HG02938 (cell line): ENCODE data around the gene ZBED5.
"Not testable (repeated sequence)": the region's sequence is repeated elsewhere in the genome, so short reads cannot be mapped to it uniquely, and the experiment has no call there.

ENCODE experiments used
- ATAC-seq: cut with Tn5 transposase; IDR thresholded peaks from one replicate; pipeline ENCODE4 v1.9.1; 2021; ENCODE audit warnings: mild to moderate bottlenecking, moderate library complexity; ENCODE audit not compliant: unreplicated experiment

Gene ZBED5

DNA sequence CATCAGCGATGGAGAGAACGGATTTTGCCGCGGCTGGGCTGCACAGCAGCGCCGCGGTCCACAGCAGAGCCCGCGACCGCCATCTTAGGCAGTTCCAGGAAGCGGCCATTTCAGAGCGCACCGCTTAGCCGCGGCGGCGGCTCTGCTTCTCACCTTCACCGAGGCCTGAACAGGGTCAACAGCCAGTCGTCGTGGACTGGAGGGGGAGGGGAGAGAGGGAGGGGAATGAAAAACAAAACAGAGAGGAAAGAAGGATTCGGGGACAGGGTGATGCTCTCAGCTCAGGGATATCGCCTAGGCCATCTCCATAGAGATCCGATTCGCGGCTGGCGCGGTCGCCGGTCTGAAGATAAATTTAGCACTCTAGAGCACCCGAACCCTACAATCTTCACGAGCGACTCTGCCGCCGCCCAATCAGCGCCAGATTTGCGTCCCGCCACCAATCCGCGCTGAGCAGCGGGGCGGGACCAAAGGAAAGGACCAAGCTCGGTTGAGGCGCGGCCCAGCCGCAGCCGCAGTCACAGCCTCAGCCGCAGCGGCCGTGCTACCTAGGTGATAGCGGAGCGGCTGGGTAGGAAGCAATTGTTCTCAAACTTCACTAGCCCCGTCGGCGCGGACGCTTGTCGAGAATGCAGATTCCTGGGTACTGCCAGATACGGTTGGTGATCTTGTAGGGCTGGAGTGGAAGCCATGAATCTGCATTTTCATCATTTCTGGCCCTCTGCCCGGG lies at the start of gene ZBED5:
TSS of gene ZBED5 (minus strand) at position 345 of the 730 bp plus-strand sequence. CDS start 3,108 bp downstream, outside the sequence.
- peak; percentile 94 for ATAC-seq

DNA sequence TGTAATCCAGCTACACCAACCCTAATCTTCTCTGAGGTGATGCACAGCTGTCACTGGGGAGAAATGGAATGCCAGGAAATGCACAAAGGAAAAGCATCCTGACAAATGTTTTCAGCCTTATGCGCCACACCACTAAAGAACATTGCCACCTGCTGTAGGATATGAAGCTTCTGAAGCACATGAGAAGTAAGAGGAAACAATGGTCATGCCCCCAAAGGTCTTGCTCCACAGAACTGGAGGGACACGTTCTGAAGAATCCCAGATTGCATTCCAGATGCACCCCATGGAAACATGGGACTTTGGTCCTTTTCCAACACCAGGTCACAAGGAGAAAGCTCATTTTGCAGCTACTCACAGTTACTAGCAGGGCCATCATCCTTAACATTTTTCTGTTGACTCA lies 48.7 kb upstream of the ZBED5 start:
- no peak for ATAC-seq

DNA sequence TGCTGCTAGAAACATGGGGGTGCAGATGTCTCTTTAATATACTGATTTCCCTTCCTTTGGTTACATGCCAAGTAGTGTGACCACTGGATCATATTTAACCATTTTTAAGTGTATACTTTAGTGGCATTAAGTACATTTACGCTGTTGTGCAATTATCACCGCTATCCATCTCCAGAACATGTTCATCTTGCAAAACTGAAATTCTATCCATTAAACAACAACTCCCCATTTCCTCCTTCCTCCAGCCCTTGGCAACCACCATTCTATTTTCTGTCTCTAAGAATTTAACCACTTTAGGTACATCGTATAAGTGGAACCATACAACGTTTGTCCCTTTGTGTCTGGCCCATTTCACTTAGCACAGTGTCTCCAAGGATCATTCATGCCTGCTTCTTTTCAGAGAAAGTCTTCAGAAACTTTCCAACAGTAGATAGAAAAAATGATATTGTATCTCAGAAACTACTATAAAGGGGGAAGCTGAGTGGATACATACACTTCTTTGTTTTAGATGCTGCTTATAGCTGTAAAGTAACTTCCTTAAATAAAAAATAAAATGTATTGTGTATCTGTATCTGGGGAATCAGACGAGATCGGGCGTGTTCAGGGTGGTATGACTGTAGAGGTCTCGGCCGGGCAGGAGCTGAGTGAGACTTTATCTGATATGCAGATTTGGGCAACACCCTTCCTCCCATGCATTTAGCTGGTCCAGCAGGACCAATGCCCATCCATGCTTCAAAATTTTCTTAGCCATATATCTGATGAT lies 44.6 kb upstream of the ZBED5 start:
- no peak for ATAC-seq

DNA sequence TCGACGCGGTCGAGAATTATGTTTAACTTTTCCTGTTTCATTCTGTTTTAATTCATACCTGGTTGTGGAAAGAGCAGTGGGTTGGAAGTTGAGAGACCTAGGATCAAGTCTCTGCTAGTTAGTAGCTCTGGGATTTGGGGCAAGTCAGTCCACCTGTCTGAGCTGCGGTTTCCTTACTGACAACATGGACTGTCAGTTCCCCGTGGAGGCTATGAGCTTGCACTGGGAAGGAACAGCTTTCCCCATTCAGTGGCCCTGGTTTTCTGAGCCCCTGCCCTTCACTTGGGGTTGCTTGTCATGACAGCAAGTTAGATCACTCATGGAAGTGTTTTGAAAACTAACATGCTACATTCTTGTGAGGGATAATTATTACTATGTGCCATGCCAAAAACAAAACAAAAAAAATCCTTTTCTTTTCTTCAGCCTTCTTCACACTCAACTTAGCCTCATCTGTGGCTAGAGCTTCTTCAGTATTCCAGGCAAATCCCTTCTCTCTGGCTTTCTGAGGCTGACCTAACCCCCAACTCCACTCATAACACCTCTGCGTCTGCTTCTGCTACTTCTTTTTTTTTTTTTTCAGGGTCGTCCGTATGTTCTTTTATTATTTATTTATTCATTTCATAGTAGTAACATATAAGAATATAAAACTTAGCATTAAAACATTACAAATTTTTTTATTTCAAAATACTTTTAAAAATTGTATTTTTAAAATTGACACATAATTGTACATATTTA lies 43.0 kb upstream of the ZBED5 start:
- no peak for ATAC-seq

DNA sequence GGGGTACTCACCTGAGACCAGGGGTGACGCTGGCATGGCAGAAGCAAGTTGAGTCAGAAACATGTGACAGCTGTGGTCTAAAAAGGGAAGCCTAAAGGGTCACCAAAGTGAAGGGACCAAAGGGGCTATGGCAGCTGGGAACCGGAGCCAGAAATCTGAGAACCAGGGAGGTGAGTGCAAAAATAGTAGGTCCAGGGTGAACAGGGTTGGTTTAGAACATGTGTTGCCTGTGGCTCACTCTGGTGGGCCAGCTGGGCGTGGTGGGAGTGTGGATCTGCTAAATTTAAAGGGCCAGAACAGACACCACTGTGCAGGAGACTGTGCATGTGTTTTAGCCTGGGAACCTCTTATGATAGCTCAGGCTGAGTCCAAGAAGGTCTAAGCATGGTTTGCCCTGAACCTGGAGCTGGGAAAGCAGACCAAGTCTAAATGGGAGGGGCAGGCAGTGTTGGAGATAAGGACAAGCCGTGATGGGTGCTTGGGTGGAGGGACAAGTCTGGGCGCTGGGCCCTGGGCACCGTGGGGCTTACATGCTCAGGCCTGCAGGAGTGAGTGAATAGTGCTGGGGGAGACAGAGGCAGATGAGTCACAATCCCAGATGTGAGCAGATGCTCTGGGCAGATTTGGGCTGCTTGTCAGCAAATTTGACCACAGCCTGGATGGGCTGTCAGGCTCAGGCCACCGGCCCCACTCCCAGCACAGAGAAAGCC lies 41.4 kb upstream of the ZBED5 start:
- peak; percentile 15 for ATAC-seq

DNA sequence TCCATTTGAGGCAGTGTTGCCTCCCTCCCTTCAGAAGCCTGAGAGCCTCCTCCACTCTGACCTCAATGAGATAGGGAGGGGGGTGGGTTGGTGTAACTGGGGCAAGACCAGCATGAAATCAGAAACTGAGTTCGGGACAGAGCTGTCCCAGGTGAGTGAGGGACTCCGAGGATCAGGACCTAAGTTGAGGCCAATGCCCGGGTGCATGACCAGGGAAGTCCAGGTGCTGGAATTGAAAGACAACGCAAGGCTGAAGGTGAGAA lies 40.8 kb upstream of the ZBED5 start:
- no peak for ATAC-seq

DNA sequence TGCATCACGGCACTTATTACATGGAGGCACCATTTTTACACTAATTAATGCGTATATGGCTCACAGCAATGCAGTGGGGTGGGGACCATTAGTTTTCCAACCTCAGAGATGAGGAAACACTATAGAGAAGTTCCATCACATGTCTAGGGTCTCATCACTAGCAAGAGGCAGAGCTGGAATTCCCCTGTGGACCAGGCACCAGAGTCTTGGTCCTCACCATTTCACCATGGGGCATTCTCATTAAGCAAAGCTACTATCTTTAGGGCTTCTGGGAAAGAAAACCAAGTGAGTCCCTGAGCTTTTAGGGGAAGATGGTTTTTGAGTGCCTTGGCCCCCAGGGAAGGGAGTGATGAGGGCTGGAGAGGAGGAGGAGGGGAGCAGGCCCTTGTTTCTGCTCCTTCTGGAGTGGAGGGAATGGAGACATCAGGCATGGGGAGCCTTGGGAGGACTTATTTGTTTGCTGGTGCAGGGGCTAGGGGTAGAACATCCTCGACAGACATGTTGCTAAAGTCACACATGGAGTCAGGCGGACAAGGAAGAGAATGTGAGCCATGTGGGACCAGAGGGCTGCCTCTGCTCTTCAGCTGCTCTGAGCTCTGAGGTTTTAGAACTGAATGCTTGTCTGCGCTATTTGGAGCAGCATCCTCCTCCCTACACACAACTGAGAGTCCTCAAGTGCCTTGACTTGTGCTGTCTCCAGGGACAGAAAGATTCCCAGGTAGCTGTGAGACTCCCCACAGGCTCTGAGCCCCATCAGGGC lies 40.3 kb upstream of the ZBED5 start:
- no peak for ATAC-seq

DNA sequence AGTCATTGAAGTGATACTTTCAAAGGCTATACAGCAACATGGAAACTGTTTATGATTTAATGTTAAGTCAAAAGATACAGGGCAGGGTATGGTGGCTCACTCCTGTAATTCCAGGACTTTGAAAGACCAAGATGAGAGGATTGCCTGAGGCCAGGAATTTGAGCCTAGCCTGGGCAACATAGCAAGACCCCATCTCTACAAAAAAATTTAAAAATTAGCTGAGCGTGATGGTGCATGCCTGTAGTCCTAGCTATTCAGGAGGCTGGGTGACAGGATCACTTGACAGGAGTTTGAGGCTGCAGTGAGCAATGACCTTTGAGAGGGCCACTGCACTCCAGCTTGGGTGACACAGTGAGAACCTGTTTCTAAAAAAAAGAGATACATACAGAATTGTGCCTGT lies 39.3 kb upstream of the ZBED5 start:
- ATAC-seq, result no peak

DNA sequence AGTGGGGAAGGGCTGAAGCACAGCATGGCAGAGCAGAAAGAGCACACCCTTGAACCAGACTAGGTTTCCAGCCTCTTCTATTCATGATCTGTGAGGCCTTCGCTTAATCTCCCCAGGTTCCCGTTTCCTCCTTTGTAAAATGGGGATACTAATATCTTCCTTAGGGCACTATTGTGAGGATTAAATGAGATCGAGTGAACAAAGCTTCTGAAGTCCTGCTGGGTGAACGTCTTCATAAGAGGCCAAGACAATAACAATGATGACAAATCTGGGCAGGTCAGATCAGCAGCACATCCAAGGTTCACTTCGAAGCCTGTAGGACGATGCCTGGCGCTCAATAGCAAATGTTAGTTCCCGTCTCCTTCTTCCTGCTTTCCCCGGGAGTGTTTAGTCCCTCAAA lies 38.6 kb upstream of the ZBED5 start:
- no peak for ATAC-seq

DNA sequence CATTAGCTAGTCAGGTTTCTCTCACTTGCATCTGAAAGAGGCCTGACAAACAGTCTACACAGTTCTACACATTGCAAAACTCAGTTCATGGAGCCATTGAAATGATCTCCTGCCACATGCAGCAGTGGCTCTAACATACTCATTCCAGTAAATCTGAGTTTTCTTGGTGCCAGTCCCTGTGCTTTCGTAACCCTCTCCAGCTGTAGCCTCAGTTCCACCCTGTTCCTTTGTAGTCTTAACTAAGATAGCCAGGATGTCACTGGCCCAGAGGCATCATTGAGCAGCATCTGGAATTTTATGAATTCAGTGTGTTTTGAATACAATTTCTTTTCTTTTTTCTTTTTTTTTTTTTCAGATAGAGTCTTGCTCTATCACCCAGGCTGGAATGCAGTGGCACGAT lies 37.4 kb upstream of the ZBED5 start:
- ATAC-seq, result no peak

DNA sequence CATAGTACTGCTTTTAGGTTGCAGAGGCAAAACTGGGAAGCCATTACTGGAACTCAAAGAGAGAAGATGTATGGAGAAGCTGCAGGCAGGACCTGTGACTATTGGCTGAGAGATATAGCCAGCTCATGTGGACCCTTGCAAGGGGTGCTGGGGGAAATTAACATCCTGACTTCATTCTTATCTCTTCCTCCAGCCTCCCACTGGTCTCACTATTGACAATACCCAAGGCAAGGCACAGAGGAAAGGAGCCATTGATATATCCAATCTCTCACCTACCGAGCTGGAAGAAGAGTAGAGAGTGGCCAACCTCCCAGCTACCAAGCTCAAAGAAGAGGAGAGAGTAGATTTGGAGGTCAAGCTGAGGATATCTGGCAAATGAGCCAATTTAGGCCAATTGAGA lies 36.8 kb upstream of the ZBED5 start:
- ATAC-seq, result no peak

DNA sequence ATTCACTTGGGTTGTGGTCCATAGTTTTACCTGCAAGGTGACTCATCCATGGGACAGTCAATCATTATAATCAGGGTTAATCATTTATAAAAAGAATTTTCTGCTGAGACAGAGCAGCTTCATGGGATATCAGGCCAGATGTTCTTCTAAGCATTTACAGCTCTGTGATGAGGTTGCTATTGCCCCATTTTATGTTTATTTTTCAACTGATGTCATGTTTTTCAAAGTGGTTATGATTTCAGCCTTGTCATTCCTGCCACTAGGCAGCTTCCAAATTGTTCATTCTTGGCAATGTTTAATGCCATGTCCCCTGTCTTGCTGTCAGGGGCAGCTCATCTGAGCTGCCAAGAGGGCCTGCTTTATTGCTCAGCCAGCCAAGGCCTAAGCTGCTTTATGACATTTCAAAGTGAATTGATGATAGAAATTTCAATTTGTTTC lies 35.9 kb upstream of the ZBED5 start:
- ATAC-seq, result no peak

DNA sequence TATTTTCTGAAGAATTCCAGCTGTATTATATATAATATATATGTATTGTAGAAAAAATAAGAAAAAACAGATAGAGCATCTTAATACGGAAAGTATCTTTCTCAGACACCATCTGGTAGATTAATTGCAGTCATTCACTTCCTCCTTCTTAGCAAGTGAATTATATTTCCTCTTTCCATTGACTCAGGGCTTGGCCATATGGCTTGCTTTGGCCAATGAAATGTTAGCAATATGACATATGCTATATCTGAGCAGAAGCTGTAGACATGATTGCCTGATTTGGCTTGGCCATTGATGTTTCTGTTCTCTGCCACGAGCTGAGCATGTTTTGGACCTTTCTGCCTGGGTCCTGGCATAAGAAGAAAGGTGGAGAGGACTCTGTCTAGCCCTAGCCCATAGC lies 34.4 kb upstream of the ZBED5 start:
- ATAC-seq, result no peak

DNA sequence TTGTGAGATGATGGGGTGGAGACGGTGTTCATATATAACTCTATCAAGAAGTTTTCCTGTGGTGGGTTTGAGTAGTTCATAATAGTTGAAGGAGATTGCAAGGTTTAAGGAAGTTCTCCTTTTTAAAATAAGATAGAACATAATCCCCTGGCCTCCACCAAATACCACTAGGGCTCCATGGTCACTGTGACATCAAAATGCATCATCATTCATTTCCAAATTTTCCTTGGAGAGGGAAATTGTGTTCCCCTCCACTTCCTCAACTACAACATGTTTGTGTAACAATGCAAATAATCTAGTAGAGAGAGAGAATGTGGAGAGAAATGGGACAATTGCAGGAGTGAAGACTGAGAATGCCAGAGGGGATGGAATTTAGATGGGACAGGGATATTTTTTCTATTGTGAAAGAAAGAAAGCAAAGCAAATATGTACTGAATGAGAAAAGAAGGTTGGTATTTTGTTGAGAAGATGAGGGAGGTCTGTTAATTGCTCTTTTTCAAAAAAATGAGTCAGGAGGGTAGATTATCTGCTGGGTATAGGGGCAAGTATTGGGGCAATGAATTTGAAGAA lies 33.4 kb upstream of the ZBED5 start:
- ATAC-seq, result no peak

DNA sequence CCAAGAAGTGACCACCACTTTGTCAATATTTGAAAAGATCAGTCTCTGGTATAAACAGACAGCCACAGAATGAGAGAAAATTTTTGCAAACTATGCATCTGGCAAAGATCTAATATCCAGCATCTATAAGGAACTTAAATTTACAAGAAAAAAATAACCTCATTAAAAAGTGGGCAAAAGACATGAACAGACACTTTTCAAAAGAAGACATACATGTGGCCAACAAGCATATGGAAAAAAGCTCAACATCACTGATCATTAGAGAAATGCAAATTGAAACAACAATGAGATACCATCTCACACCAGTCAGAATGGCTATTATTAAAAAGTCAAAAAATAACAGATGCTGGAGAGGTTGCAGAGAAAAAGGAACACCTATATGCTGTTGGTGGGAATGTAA lies 32.2 kb upstream of the ZBED5 start:
- ATAC-seq, result not testable (repeated sequence)

DNA sequence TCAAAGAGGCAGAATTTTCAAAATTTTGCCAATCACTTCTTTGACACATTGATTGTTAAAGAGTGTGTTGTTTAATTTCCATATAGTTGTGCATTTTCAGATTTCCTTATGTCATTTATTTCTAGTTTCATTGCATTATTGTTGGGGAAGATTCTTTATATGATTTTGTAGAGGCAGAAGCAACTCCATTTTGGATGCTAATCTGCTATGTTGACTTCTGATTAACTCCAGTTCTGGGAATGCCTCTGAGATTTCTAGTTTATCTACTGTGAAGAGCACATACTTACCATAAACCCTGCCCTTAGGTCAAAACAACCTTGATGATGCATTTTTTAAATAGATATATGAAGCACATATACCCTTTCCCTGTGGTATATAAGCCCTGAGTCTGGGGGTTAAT lies 29.5 kb upstream of the ZBED5 start:
- no peak for ATAC-seq

DNA sequence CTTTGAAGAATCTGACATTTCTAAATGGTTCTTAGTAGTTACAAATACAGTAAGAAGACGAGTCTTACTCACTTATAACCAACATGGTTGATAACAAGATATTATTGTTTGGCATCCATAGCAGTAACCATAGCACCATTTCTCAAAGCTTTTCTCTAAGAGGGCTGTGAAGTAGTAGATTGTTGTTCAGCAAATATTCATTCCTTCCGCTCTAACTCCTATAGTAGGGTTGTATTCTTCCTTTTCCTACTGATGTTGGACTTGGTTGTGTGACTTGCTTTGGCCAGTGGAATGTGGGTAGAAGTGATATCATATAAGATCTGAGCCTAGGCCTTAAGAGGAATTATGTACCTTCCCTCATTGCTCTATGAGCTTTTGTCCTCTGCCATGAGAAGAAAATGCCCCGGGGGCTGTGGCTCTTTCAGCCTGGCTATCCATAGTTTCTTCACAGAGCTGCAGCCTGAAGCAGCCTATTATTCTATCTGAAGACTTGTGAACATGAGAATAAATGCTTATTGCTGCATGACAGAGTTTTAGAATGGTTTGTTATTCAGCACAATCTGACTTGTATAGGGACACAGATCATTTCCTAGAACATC lies 28.9 kb upstream of the ZBED5 start:
- ATAC-seq, result no peak

DNA sequence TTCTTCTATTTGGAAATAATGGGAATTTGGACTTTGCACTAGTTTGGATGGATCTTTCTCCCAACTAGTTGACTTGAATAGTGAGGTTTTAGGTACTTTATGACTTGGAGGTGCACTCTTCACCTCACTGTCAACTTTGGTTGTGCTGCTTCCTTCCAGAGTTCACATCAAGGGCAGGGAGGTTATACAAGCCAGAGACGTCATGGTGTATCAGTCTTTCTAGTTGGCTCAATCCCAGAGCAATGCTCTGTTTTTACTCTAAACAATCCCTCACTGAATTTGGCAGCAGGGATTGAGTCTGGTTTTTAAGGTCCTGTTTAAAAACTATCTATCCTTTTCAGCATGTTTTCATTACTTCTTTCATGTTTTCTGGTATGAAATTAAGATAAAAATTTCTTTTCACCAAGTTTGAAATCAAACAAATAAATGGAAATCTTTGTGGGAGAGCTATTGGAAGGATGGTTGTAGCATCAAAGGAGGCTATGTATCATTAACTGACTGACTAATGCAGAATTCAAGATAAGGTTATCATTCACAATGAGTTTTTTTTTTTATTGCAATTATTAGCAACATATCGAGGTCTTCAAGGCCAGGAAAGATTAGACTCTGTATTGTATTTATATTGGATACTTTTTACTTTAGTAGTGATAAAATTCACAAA lies 28.0 kb upstream of the ZBED5 start:
- no peak for ATAC-seq

DNA sequence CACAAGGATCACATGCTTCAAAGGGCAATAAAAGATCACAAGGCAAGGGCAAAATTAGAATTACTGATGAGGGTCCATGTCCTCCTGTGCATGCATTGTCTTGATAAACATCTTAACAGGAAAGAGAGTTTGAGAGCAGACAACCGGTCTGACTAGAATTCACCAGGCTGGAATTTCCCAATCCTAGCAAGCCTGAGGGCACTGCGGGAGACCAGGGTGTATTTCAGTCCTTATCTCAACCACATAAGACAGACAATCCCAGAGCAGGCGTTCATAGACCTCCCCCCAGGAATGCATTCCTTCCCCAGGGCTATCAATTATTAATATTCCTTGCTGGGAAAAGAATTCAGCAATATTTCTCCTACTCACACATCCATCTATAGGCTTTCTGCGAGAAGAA lies 26.4 kb upstream of the ZBED5 start:
- ATAC-seq, result not testable (repeated sequence)
